ENCODE measurements around the gene MOB3B. TPM values are rescaled to one million over a fixed set of nuclear protein-coding genes. Genes with fewer than 3 reads are reported as not detected.
A peak's percentile ranks its signal among the peaks of the same experiment; 100 is the strongest.

The MOB3B gene
- total RNA-seq, 2 experiments from 2014 or later, result 0.25 to 0.30 TPM

DNA sequence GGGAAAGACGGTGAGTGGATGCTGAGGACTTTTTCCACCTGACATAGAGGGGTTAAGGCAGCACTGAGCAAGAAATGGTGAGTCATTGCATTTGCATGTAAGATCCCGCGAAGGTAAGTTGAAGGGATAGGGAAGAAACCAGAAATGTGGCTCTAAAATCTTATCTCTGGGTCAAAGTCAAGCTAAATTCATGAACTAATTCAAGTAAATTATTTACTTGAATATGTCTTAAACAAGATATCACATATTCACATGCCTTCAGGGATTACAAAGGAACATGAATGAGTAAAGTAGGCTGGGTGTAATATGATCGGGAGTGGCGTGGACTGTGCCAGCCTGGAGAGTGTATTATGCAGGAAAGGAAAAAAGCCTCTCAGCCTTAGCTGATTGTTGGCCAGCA is 158.2 kb downstream of the MOB3B start:
- Mint-ChIP-seq H3K36me3 (ENCODE audit: low read depth) (no peaks in the 10 kb centered on the region), H3K4me3 (no peak overlapping the region), H3K27ac (no peak overlapping the region), H3K9me3 (no peaks in the 10 kb centered on the region), H3K27me3 (no peaks in the 10 kb centered on the region), H3K4me1 (ENCODE audit: low read depth) (peaks cover 12% of the 10 kb centered on the region)
- POLR2A ChIA-PET, result no interaction called here
- no peak overlapping the region for H3K4me3 ChIP-seq (ENCODE audit: low read length)
- H3K36me3 ChIP-seq (ENCODE audit: insufficient read depth, low read length), result no peaks in the 10 kb centered on the region
- DNase-seq (no peak), ATAC-seq (ENCODE audit: poor library complexity) (no peak)
- no peaks in the 10 kb centered on the region for H3K27me3 ChIP-seq (ENCODE audit: control insufficient read depth in 1 of 2, insufficient read depth in 2 of 2, low read length in 2 of 2)
- H3K4me1 ChIP-seq (ENCODE audit: insufficient read depth, low read length), result peaks cover 6% of the 10 kb centered on the region
- intact Hi-C loops (cut with DNase I, micrococcal nuclease), result no loop called here
- H3K9me3 ChIP-seq (ENCODE audit: control insufficient read depth in 1 of 2, insufficient read depth in 1 of 2, low read length in 2 of 2), result no peaks in the 10 kb centered on the region
- CTCF ChIA-PET, result interaction anchor here (0.7 to 1.3 kb wide), 2 partner anchors 10 to 13 kb away, joined by 3 read pairs; no protein-coding TSS in a partner anchor
- no peak overlapping the region for H3K27ac ChIP-seq (ENCODE audit: low read depth in 1 of 2, low read length in 2 of 2)
- TF ChIP-seq, protein P1, sequence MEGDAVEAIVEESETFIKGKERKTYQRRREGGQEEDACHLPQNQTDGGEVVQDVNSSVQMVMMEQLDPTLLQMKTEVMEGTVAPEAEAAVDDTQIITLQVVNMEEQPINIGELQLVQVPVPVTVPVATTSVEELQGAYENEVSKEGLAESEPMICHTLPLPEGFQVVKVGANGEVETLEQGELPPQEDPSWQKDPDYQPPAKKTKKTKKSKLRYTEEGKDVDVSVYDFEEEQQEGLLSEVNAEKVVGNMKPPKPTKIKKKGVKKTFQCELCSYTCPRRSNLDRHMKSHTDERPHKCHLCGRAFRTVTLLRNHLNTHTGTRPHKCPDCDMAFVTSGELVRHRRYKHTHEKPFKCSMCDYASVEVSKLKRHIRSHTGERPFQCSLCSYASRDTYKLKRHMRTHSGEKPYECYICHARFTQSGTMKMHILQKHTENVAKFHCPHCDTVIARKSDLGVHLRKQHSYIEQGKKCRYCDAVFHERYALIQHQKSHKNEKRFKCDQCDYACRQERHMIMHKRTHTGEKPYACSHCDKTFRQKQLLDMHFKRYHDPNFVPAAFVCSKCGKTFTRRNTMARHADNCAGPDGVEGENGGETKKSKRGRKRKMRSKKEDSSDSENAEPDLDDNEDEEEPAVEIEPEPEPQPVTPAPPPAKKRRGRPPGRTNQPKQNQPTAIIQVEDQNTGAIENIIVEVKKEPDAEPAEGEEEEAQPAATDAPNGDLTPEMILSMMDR (IDR thresholded peaks at IDR 0.05), result no peak

DNA sequence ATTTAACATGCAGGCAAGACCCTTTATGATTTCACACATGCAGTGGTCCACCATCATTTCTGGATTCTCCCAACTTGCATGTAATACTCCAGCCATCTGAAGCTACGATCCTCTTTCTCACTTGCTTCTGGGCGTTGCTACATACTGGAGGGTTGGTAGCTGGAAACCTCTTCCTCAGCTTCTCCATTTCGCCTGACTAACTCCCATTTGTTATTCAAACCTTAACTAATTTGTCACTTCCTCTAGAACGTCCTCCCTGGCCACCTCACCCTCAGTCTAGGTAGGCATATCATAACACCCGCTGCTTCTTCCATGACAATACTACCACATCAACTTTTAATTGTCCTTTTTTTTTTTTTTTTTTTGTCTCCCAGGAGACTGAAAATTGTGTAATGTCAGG is 160.0 kb downstream of the MOB3B start:
- CTCF ChIA-PET, result no interaction called here
- Mint-ChIP-seq H3K4me1 (ENCODE audit: low read depth) (peaks cover 22% of the 10 kb centered on the region), H3K27me3 (no peaks in the 10 kb centered on the region), H3K4me3 (no peak overlapping the region), H3K9me3 (no peaks in the 10 kb centered on the region), H3K27ac (no peak overlapping the region), H3K36me3 (ENCODE audit: low read depth) (no peaks in the 10 kb centered on the region)
- ATAC-seq (ENCODE audit: poor library complexity) (no peak), DNase-seq (peak in 2 of 14 experiments; percentile 20 to 62)
- Histone ChIP-seq H3K36me3 (ENCODE audit: insufficient read depth, low read length) (no peaks in the 10 kb centered on the region), H3K27me3 (ENCODE audit: control insufficient read depth in 1 of 2, insufficient read depth in 2 of 2, low read length in 2 of 2) (no peaks in the 10 kb centered on the region), H3K4me3 (ENCODE audit: low read length) (no peak overlapping the region), H3K4me1 (ENCODE audit: insufficient read depth, low read length) (peaks cover 12% of the 10 kb centered on the region), H3K27ac (ENCODE audit: low read depth in 1 of 2, low read length in 2 of 2) (no peak overlapping the region), H3K9me3 (ENCODE audit: control insufficient read depth in 1 of 2, insufficient read depth in 1 of 2, low read length in 2 of 2) (no peaks in the 10 kb centered on the region)
- TF ChIP-seq, protein P1 (IDR thresholded peaks at IDR 0.05), result no peak
- intact Hi-C loops (cut with DNase I, micrococcal nuclease), result no loop called here
- POLR2A ChIA-PET, result no interaction called here

DNA sequence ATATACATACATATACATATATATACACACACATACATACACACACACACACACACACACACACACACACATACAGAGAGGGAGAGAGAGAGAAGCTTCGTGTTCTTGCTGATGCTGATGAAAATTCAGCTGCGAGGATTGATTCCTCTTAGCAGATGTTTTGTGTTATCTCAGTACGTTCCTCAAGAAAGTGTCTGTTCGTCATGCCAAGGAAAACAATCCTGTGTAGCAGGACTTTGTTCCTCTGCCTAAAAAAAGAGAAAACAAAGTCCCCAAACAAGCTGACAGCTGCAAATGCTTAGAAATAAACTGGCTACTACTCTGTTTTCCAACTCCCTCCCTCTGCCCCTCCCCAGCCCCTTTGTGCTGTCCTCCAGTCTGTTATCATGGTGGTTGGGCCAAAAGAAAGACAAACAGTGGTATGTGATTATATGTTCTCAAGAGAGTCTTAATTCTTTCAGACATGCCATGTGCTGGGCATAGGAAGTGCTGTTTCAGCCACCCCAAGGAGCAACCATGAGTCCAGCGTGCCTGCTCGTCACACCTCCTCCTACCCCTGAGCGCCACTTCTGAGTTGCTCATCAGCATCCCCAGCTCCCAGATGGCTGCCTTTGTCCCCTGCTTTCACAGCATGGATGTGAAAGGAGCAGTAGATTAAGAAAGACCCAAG is 161.2 kb downstream of the MOB3B start:
- H3K36me3 Mint-ChIP-seq (ENCODE audit: low read depth), result no peaks in the 10 kb centered on the region
- H3K9me3 Mint-ChIP-seq, result no peaks in the 10 kb centered on the region
- peaks cover 22% of the 10 kb centered on the region for H3K4me1 Mint-ChIP-seq (ENCODE audit: low read depth)
- no peak overlapping the region for H3K4me3 ChIP-seq (ENCODE audit: low read length)
- intact Hi-C loops (cut with DNase I, micrococcal nuclease), result no loop called here
- no peaks in the 10 kb centered on the region for H3K27me3 Mint-ChIP-seq
- H3K9me3 ChIP-seq (ENCODE audit: control insufficient read depth in 1 of 2, insufficient read depth in 1 of 2, low read length in 2 of 2), result no peaks in the 10 kb centered on the region
- peaks cover 12% of the 10 kb centered on the region for H3K4me1 ChIP-seq (ENCODE audit: insufficient read depth, low read length)
- no peaks in the 10 kb centered on the region for H3K36me3 ChIP-seq (ENCODE audit: insufficient read depth, low read length)
- ATAC-seq (ENCODE audit: poor library complexity) (no peak), DNase-seq (no peak)
- CTCF ChIA-PET, result no interaction called here
- no peak overlapping the region for H3K4me3 Mint-ChIP-seq
- no peak overlapping the region for H3K27ac Mint-ChIP-seq
- TF ChIP-seq, protein P1 (IDR thresholded peaks at IDR 0.05), result no peak
- H3K27ac ChIP-seq (ENCODE audit: low read depth in 1 of 2, low read length in 2 of 2), result no peak overlapping the region
- POLR2A ChIA-PET, result no interaction called here
- H3K27me3 ChIP-seq (ENCODE audit: control insufficient read depth in 1 of 2, insufficient read depth in 2 of 2, low read length in 2 of 2), result no peaks in the 10 kb centered on the region
